Thoracic aorta (tissue), 2 donors: Measurements from ENCODE around the gene SERPINB6. TPM values are rescaled to one million over a fixed set of nuclear protein-coding genes. Genes with fewer than 3 reads are reported as not detected.
"Not testable (repeated sequence)": the region's sequence is repeated elsewhere in the genome, so short reads cannot be mapped to it uniquely, and the experiment has no call there.

Experiments
- ATAC-seq: fragments of 150-250 bp; one replicate; pipeline ENCODE4 v1.8.0; 2017; ENCODE audit warnings: low read depth; ENCODE audit not compliant: insufficient number of reproducible peaks, low FRiP score
- DNase-seq: peaks from one replicate; pipeline ENCODE4 v3.0.0-alpha.2; 2020; ENCODE audit warnings: low spot score
- H3K27ac ChIP-seq, 2 donors: fragments of 200-600 bp; sonication (generic); 1 replicate in 1 of 2; 2 replicates in 1 of 2; pipeline ENCODE4 v1.5.1; 2016; ENCODE audit warnings: mild to moderate bottlenecking in 2 of 2, moderate library complexity in 2 of 2
- H3K27me3 ChIP-seq: fragments of 200-600 bp; sonication (generic); replicated peaks from 2 replicates; pipeline ENCODE4 v1.6.0; 2016; ENCODE audit warnings: mild to moderate bottlenecking; ENCODE audit not compliant: insufficient read depth
- H3K36me3 ChIP-seq: fragments of 200-600 bp; sonication (generic); one replicate; pipeline ENCODE4 v1.5.1; 2016
- H3K4me1 ChIP-seq, 2 donors: fragments of 200-600 bp; sonication (generic); 1 replicate in 1 of 2; 2 replicates in 1 of 2; pipeline versions ENCODE4 v1.5.1 to v1.6.0; 2016; ENCODE audit warnings: low read depth in 2 of 2, mild to moderate bottlenecking in 1 of 2; ENCODE audit not compliant: control insufficient read depth in 1 of 2
- H3K4me3 ChIP-seq: fragments of 200-600 bp; sonication (generic); 2 replicates; pipeline ENCODE4 v1.5.1; 2016; ENCODE audit warnings: mild to moderate bottlenecking
- H3K9me3 ChIP-seq: fragments of 200-600 bp; sonication (generic); 2 replicates; pipeline ENCODE4 v1.5.1; 2016
- total RNA-seq, 2 donors: library from RNA; depleted of rRNA; stranded (reverse); fragments of >200 nt; gene quantifications; one replicate each; pipeline versions ENCODE4 v1.1.0 to v1.2.3, GENCODE V29; 2016
- TF ChIP-seq, protein P1 (sequence below): fragments of 200-600 bp; sonication (generic); IDR thresholded peaks from one replicate; pipeline ENCODE4 v1.5.1; 2019; ENCODE audit warnings: antibody characterized with exemption

SERPINB6 gene
- total RNA-seq, 2 donors from 2014 or later, result 161 to 180 TPM

DNA sequence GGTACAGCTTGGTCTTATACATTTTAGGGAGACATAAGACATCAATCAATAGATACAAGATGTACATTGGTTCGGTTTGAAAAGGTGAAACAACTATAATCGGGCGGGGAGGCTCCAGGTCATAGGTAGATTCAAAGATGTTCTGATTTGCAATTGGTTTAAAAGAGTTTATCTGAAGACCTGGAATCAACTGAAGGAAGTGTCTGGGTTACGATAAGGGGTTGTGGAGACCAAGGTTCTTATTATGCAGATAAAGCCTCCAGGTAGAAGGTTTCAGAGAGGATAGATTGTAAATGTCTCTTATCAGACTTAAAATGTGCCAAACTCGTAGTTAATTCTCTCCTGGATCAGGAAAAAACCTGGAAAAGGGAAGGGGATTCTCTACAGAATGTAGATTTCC is 5.9 kb upstream of the SERPINB6 start:
- no peaks in the 10 kb centered on the region for H3K36me3 ChIP-seq
- H3K4me3 ChIP-seq, result no peak overlapping the region
- H3K27ac ChIP-seq, result no peak overlapping the region
- DNase-seq, result no peak
- peaks cover 9 to 23% of the 10 kb centered on the region in 2 donors for H3K4me1 ChIP-seq
- H3K27me3 ChIP-seq, result no peaks in the 10 kb centered on the region
- H3K9me3 ChIP-seq, result no peaks in the 10 kb centered on the region
- no peak for ATAC-seq
- TF ChIP-seq, protein P1, sequence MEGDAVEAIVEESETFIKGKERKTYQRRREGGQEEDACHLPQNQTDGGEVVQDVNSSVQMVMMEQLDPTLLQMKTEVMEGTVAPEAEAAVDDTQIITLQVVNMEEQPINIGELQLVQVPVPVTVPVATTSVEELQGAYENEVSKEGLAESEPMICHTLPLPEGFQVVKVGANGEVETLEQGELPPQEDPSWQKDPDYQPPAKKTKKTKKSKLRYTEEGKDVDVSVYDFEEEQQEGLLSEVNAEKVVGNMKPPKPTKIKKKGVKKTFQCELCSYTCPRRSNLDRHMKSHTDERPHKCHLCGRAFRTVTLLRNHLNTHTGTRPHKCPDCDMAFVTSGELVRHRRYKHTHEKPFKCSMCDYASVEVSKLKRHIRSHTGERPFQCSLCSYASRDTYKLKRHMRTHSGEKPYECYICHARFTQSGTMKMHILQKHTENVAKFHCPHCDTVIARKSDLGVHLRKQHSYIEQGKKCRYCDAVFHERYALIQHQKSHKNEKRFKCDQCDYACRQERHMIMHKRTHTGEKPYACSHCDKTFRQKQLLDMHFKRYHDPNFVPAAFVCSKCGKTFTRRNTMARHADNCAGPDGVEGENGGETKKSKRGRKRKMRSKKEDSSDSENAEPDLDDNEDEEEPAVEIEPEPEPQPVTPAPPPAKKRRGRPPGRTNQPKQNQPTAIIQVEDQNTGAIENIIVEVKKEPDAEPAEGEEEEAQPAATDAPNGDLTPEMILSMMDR, result no peak

- ATAC-seq, result no peak
- no peak overlapping the region for H3K27ac ChIP-seq
These were observed 5.3 kb upstream of the SERPINB6 start for GRCh38 chr6:2976571-2977085.

GRCh38 chr6:2976060-2976459 is 4.7 kb upstream of the SERPINB6 start:
- peaks cover 8 to 15% of the 10 kb centered on the region in 2 donors for H3K4me1 ChIP-seq
- ATAC-seq, result no peak
- no peak for DNase-seq
- H3K27me3 ChIP-seq, result no peaks in the 10 kb centered on the region
- H3K9me3 ChIP-seq, result no peaks in the 10 kb centered on the region
- no peak overlapping the region for H3K4me3 ChIP-seq
- TF ChIP-seq, protein P1, result no peak
- no peaks in the 10 kb centered on the region for H3K36me3 ChIP-seq
- H3K27ac ChIP-seq, result no peak overlapping the region

More at GRCh38 chr6:2976571-2977085, 5.3 kb upstream of the SERPINB6 start:
- Histone ChIP-seq H3K9me3 (no peaks in the 10 kb centered on the region), H3K4me1 (peaks cover 8 to 21% of the 10 kb centered on the region in 2 donors), H3K27me3 (no peaks in the 10 kb centered on the region), H3K4me3 (no peak overlapping the region), H3K36me3 (no peaks in the 10 kb centered on the region)
- TF ChIP-seq, protein P1, result no peak
- DNase-seq, result no peak

DNA sequence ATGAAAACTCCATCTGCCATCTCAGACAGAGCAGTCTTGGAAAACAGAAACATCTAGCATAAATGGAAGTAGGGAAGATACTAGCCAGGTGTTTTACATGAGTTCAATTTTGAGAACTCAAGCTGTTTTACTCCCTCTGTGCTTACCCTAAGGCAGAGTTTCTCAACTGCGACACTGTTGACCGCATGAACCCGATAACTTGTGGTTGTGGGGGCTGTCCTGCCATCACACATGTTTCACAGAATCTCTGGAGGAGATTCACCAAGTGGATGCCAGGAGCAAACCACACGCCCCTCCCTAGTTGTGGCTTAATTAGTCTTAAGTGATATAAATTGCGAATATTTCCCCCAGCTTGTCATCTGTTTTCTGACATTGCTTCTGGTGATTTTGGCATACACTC is 2.3 kb upstream of the SERPINB6 start:
- DNase-seq, result no peak
- Histone ChIP-seq H3K9me3 (no peaks in the 10 kb centered on the region), H3K36me3 (no peaks in the 10 kb centered on the region), H3K4me1 (peaks cover 10 to 23% of the 10 kb centered on the region in 2 donors), H3K4me3 (no peak overlapping the region), H3K27ac (peak overlapping the region in 1 of 2 donors; percentile 15), H3K27me3 (no peaks in the 10 kb centered on the region)
- TF ChIP-seq, protein P1, result no peak
- ATAC-seq, result no peak

DNA sequence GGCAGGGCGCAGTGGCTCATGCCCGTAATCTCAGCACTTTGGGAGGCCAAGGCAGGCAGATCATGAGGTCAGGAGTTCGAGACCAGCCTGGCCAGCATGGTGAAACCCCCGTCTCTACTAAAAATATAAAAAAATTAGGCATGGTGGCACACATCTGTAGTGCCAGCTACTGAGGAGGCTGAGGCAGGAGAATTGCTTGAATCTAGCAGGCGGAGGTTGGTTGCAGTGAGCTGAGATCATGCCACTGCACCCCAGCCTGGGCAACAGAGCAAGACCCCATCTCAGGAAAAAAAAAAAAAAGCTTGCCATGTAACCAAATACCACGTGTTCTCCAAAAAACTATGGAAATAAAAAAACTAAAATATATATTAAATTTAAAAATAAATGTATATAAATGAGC is 1.8 kb upstream of the SERPINB6 start:
- not testable (repeated sequence) for ATAC-seq, H3K4me3 ChIP-seq, H3K27me3 ChIP-seq, H3K9me3 ChIP-seq, H3K36me3 ChIP-seq, DNase-seq
- Histone ChIP-seq H3K4me1 (peaks cover 10 to 25% of the 10 kb centered on the region in 2 donors), H3K27ac (peak overlapping the region; percentile 15 to 98)

DNA sequence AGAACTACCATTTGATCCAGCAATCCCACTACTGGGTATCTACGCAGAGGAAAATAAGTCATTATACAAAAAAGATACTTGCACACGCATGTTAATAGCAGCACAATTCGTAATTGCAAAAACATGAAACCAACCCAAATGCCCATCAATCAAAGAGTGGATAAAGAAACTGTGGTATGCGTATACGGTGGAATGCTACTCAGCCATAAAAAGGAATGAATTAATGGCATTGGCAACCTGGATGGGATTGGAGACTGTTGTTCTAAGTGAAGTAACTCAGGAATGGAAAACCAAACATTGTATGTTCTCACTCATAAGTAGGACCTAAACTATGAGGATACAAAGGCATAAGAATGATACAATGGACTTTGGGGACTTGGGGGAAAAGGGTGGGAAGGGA is 1.3 kb upstream of the SERPINB6 start:
- DNase-seq, H3K9me3 ChIP-seq, ATAC-seq, H3K36me3 ChIP-seq, H3K27me3 ChIP-seq, H3K4me3 ChIP-seq: not testable (repeated sequence)
- Histone ChIP-seq H3K27ac (peak overlapping the region; percentile 98), H3K4me1 (peaks cover 10 to 25% of the 10 kb centered on the region in 2 donors)

GRCh38 chr6:2972219-2972487 is 786 bp upstream of the SERPINB6 start:
- not testable (repeated sequence) for H3K9me3 ChIP-seq, H3K27me3 ChIP-seq, DNase-seq, H3K36me3 ChIP-seq, ATAC-seq
- H3K27ac ChIP-seq, result peak overlapping the region; percentile 98
- peaks cover 10 to 25% of the 10 kb centered on the region in 2 donors for H3K4me1 ChIP-seq
- H3K4me3 ChIP-seq, result peak overlapping the region; percentile 84
